Spleen (tissue), 11 donors: Measurements from ENCODE around the gene NSD1. TPM values are rescaled to one million over a fixed set of nuclear protein-coding genes. Genes with fewer than 3 reads are reported as not detected.

Source experiments
- DNase-seq: peaks from one replicate; pipeline ENCODE4 v3.0.0-alpha.2; 2020
- H3K27ac ChIP-seq, 8 donors: fragments of 200-600 bp; sonication (generic) in 7 of 8; 1 replicate in 4 of 8; 2 replicates in 4 of 8; pipeline versions ENCODE4 v1.5.0 to v1.8.0; 2016 to 2021; ENCODE audit warnings: inconsistent platforms in 4 of 8, mild to moderate bottlenecking in 4 of 8, moderate library complexity in 1 of 8
- H3K27me3 ChIP-seq, 7 donors: fragments of 200-600 bp; sonication (generic) in 6 of 7; replicated peaks in 1 of 7; 1 replicate in 4 of 7; 2 replicates in 3 of 7; pipeline versions ENCODE4 v1.5.0 to v1.8.0; 2016 to 2021; ENCODE audit warnings: inconsistent platforms in 3 of 7, mild to moderate bottlenecking in 1 of 7
- H3K36me3 ChIP-seq, 6 donors: fragments of 200-600 bp; sonication (generic) in 5 of 6; 1 replicate in 4 of 6; 2 replicates in 2 of 6; pipeline versions ENCODE4 v1.5.0 to v1.8.0; 2016 to 2021; ENCODE audit warnings: inconsistent platforms in 2 of 6
- H3K4me1 ChIP-seq, 6 donors: fragments of 200-600 bp; sonication (generic) in 5 of 6; 1 replicate in 3 of 6; 2 replicates in 3 of 6; pipeline versions ENCODE4 v1.5.0 to v1.8.0; 2016 to 2021; ENCODE audit warnings: inconsistent platforms in 3 of 6
- H3K4me3 ChIP-seq, 8 donors: fragments of 200-600 bp; sonication (generic) in 7 of 8; 1 replicate in 4 of 8; 2 replicates in 4 of 8; pipeline versions ENCODE4 v1.5.0 to v1.8.0; 2016 to 2021; ENCODE audit warnings: inconsistent platforms in 4 of 8, mild to moderate bottlenecking in 4 of 8, moderate library complexity in 2 of 8
- H3K9me3 ChIP-seq, 8 donors: fragments of 200-600 bp; sonication (generic) in 7 of 8; 1 replicate in 4 of 8; 2 replicates in 4 of 8; pipeline versions ENCODE4 v1.5.0 to v1.8.0; 2016 to 2021; ENCODE audit warnings: inconsistent platforms in 4 of 8
- CTCF ChIP-seq, 11 experiments: fragments of 200-600 bp in 7 of 11; fragments of 450-650 bp in 4 of 11; sonication (generic) in 4 of 11; IDR thresholded peaks in 8 of 11; conservative IDR thresholded peaks in 3 of 11; 1 replicate in 7 of 11; 2 replicates in 4 of 11; pipeline versions ENCODE4 v1.4.0 to v1.8.0; 2016 to 2021; ENCODE audit warnings: antibody characterized with exemption in 11 of 11, inconsistent platforms in 4 of 11, mild to moderate bottlenecking in 1 of 11
- POLR2A ChIP-seq, 3 donors: fragments of 450-650 bp; IDR thresholded peaks; one replicate each; pipeline ENCODE4 v1.5.1; 2017; ENCODE audit warnings: antibody characterized with exemption in 3 of 3, mild to moderate bottlenecking in 1 of 3
- POLR2AphosphoS5 ChIP-seq, 3 donors: sonication (generic); formaldehyde crosslinking; IDR thresholded peaks; one replicate each; pipeline ENCODE4 v1.5.1; 2017; ENCODE audit warnings: antibody characterized with exemption in 3 of 3
- WGBS, 5 donors: extraction: QIAGEN DNeasy Blood & Tissue Kit in 3 of 5; methylation state at CpG; one replicate each; pipeline versions ENCODE4 v1.1.5 to v1.1.7; 2013 to 2018; 5-methylcytosine and 5-hydroxymethylcytosine counted together
- intact Hi-C: fragments of 100-400 bp; cut with DNase I; formaldehyde crosslinking; loops from one replicate; pipeline ENCODE4 v1.15.0; 2023; ENCODE audit warnings: low total_unique reads
- polyA plus RNA-seq, 3 donors: library from polyadenylated mRNA; stranded (reverse); fragments of 200-250 nt; gene quantifications; one replicate each; pipeline ENCODE4 v1.2.1, GENCODE V29; 2013
- total RNA-seq, 7 donors: library from RNA; depleted of rRNA in 3 of 7; stranded (reverse); fragments of >200 nt in 3 of 7; fragmentation: NEBNext Ultra II Directional in 4 of 7; extraction: Animal tissue kit (Norgen Biotek cat#: 25700) in 4 of 7; gene quantifications; one replicate each; pipeline versions ENCODE4 v1.1.0 to v1.2.1, GENCODE V29; 2016 to 2021
- donor health status: healthy with polysubstance abuse.
- donor health status: DM: no; HTN: no; CAD: no; lungs with moderate emphysema.
- donor health status: DM: no; HTN: no; CAD: no.
- donor health status: Bipolar disorder and iron deficiency.
- donor health status: healthy.
- donor health status: DM: no; HTN: no; CAD: no.
- donor health status: DM: yes; HTN: yes; CAD: no.

The NSD1 gene
- total and polyA plus RNA-seq, 10 donors: 4.1 to 130 (median 69.1) TPM

DNA sequence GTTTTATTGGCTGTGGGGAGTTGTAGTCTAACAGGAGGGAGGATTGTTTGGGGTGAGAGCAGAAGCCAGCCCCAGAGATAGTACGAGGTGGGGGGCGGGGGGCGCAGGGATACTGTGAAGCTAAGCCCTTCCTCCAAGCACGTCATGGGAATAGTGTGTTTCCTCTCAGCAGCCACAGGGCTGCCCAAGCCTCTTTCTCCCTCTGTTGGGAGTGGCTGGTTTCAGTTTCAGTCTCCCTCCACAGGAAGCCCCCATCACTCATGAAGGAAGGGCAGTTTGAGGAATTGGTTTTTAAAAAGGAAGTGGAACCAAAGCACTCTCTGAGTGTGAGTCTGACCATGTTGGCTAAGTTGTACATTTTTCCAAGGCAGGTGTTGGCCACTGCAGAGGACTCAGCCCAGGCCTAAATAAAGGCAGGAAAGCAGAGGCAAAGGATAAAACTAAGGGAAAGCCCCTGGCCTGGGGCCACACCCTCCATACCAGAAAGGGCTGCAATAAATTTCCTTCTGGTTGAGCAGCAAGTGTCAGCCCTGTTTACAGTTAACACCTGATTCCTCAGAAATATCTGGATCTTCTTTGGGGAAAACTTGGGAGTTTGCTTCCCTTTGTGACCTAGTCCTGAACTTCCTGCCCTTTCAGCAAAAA, 166.8 kb downstream of the NSD1 start:
- intact Hi-C loops: loop anchor here (10.0 kb wide), 1 partner anchor 186 kb away; no protein-coding TSS in a partner anchor
- H3K4me3 ChIP-seq: peak overlapping the region in 3 of 8 donors; percentile 3 to 89 (median 7)
- peak; percentile 89 for DNase-seq
- WGBS, 5 donors: 0 to 8% (median 1%) methylated on average over 4 of the region's 4 CpGs
- TF ChIP-seq POLR2A (IDR thresholded peaks at IDR 0.05): no peak
- TF ChIP-seq POLR2AphosphoS5 (IDR thresholded peaks at IDR 0.05): peak in 2 of 3 donors; percentile 58 to 88
- TF ChIP-seq CTCF (IDR thresholded peaks at IDR 0.05 in 8 of 11, conservative IDR thresholded peaks at IDR 0.05 in 3 of 11): peak in 7 of 11 experiments; percentile 7 to 51 (median 43)
- H3K4me1 ChIP-seq: peaks cover 53 to 94% (median 84%) of the 10 kb centered on the region in 6 donors
- H3K27me3 ChIP-seq: no peaks in the 10 kb centered on the region
- H3K36me3 ChIP-seq: peaks cover 0 to 55% (median 15%) of the 10 kb centered on the region in 6 donors
- no peaks in the 10 kb centered on the region for H3K9me3 ChIP-seq
- H3K27ac ChIP-seq: peak overlapping the region; percentile 76 to 94 (median 88)

DNA sequence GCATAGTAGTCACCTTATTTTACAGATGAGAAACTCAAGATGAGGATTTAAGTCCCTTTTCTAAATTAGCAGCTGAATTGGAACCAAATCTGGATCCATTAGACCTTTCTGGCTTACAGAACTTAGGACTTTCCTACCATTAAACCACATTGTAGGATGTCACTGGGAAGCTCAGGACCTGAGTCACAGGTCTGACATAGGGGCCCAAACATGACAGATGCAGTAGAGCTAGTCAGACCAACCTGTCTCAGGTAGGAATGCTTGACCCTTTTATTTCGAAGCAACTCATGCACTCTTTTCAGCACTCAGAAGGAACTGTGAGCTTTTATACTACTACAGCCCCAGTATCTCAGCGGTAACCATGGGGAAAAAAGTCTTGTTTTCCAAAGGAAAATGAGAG, 167.4 kb downstream of the NSD1 start:
- TF ChIP-seq POLR2A (IDR thresholded peaks at IDR 0.05) (no peak), POLR2AphosphoS5 (IDR thresholded peaks at IDR 0.05) (no peak), CTCF (IDR thresholded peaks at IDR 0.05 in 8 of 11, conservative IDR thresholded peaks at IDR 0.05 in 3 of 11) (no peak)
- 88 to 96% (median 93%) methylated on average over 2 of the region's 2 CpGs for WGBS, 5 donors
- no peaks in the 10 kb centered on the region for H3K27me3 ChIP-seq
- DNase-seq: no peak
- peak overlapping the region; percentile 76 to 94 (median 88) for H3K27ac ChIP-seq
- no peaks in the 10 kb centered on the region for H3K9me3 ChIP-seq
- peaks cover 54 to 94% (median 85%) of the 10 kb centered on the region in 6 donors for H3K4me1 ChIP-seq
- H3K4me3 ChIP-seq: peak overlapping the region in 3 of 8 donors; percentile 89 to 96 (median 95)
- intact Hi-C loops: loop anchor here (10.0 kb wide), 1 partner anchor 186 kb away; no protein-coding TSS in a partner anchor
- peaks cover 0 to 55% (median 17%) of the 10 kb centered on the region in 6 donors for H3K36me3 ChIP-seq

GRCh38 chr5:177301503-177302165, 168.1 kb downstream of the NSD1 start:
- Histone ChIP-seq H3K4me1 (peaks cover 47 to 94% (median 83%) of the 10 kb centered on the region in 6 donors), H3K27me3 (no peaks in the 10 kb centered on the region), H3K36me3 (peaks cover 0 to 55% (median 23%) of the 10 kb centered on the region in 6 donors), H3K27ac (peak overlapping the region; percentile 76 to 94 (median 88)), H3K4me3 (peak overlapping the region in 6 of 8 donors; percentile 77 to 99 (median 96)), H3K9me3 (no peaks in the 10 kb centered on the region)
- DNase-seq: peak; percentile 73
- no peak for TF ChIP-seq POLR2AphosphoS5 (IDR thresholded peaks at IDR 0.05)
- TF ChIP-seq CTCF (IDR thresholded peaks at IDR 0.05 in 8 of 11, conservative IDR thresholded peaks at IDR 0.05 in 3 of 11): no peak
- TF ChIP-seq POLR2A (IDR thresholded peaks at IDR 0.05): no peak
- 66 to 79% (median 69%) methylated on average over 6 to 7 of the region's 7 CpGs for WGBS, 5 donors
- intact Hi-C loops: loop anchor here (10.0 kb wide), 1 partner anchor 187 kb away; no protein-coding TSS in a partner anchor
